ENCODE results near the gene ZBTB37. TPM values are rescaled to one million over a fixed set of nuclear protein-coding genes. Genes with fewer than 3 reads are reported as not detected.

The ZBTB37 gene
- 1 to 10 TPM; 7.5 to 8.6 (median 8.0) TPM for total RNA-seq
- 1 to 10 TPM in 1 of 3 donors, under 1 TPM in 2; under 0.01 to 2.5 (median 0.46) TPM for polyA plus RNA-seq

DNA sequence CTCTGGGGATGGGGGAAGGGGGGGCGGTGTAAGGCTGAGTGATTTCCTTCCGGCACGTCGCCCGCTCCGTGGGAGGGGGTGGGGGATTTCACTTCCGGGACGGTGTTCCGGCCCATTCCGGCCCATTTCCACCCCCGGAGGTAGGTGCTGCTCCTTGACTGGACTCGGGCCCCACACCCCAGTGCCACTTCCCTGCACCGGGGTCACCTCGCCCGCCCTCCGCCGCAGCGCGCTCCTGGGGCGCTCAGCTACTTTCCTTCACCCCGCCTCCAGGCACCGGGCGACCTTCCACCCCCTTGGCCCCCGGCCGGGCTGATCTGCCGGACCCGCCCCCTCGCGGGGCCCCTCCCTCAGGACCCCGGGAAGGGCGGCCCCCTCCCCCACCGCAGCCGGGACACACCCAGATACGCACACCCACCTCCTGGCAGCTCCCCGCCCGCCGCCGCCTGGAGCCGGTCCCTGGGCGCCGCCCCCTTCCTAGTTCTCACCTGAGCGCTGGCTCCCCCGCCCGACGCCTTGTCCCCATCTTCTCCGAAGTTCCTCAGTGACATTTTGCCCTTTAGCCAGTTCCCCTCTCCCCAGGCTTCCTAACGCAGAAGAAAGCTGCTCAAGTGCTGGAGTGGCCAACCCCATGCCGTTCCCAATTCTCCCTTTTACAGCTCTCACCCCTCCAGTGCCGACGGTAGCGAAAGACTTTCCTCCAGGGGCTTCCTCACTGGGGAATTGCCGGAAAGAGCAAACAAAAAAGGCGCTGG lies at the start of gene ZBTB37:
Gene ZBTB37, plus strand, starts transcription at position 115 of the 755 bp plus-strand sequence. CDS start 1,846 bp downstream, outside the sequence.
- H3K4me1 ChIP-seq = peaks cover 0 to 39% (median 24%) of the 10 kb centered on the region in 4 donors
- H3K36me3 ChIP-seq = peaks cover 0 to 48% (median 20%) of the 10 kb centered on the region in 4 donors
- peak; percentile 91 for DNase-seq
- no peak for TF ChIP-seq POLR2AphosphoS5 (IDR thresholded peaks at IDR 0.05)
- peak in 1 of 2 donors; percentile 23 for TF ChIP-seq POLR2A (IDR thresholded peaks at IDR 0.05)
- TF ChIP-seq EP300 (IDR thresholded peaks at IDR 0.05) = peak in 1 of 4 donors; percentile 16
- no peak for TF ChIP-seq CTCF (IDR thresholded peaks at IDR 0.05)
- H3K27me3 ChIP-seq = no peaks in the 10 kb centered on the region
- H3K9me3 ChIP-seq = no peaks in the 10 kb centered on the region
- peak within 1 kb of the TSS; percentile 95 to 99 (median 98) for H3K27ac ChIP-seq
- intact Hi-C loops (cut with DNase I) = loop anchor here (2.0 to 10.0 kb wide), 6 partner anchors 44 to 1129 kb away; partner anchors contain the start of genes CACYBP, CENPL, DARS2 and PRDX6
- 1% methylated on average over 53 of the region's 53 CpGs for WGBS, 2 donors
- H3K4me3 ChIP-seq = peak within 1 kb of the TSS; percentile 78 to 100 (median 94)

DNA sequence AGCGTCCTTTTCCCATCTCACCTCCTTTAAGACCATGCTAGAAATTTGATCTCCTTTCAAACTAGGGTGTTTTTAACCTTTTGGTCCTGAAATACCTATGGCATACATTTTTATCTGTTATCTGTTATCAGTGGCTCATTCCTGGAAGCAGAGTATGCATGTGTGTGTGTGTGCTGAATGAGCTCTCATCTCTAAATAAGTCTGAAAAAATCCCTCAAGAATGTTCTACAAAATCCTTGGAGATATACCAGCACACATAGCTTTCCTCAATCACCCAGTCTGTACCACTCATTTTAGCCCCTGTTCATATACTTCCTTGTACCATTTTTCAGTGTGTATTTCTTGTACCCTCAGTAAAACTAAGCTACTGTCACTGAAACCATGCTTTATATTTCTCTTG lies 49.7 kb upstream of the ZBTB37 start:
- DNase-seq = no peak
- intact Hi-C loops (cut with DNase I) = no loop called here
- no peaks in the 10 kb centered on the region for H3K27me3 ChIP-seq
- no peak overlapping the region for H3K27ac ChIP-seq
- peaks cover 0 to 13% (median 4%) of the 10 kb centered on the region in 4 donors for H3K4me1 ChIP-seq
- no peak for TF ChIP-seq POLR2AphosphoS5 (IDR thresholded peaks at IDR 0.05)
- no peak for TF ChIP-seq EP300 (IDR thresholded peaks at IDR 0.05)
- TF ChIP-seq CTCF (IDR thresholded peaks at IDR 0.05) = no peak
- no peak for TF ChIP-seq POLR2A (IDR thresholded peaks at IDR 0.05)
- 92 to 93% methylated on average over 1 of the region's 1 CpG for WGBS, 2 donors
- no peaks in the 10 kb centered on the region for H3K9me3 ChIP-seq
- H3K36me3 ChIP-seq = peaks cover 0 to 7% (median 0%) of the 10 kb centered on the region in 4 donors
- no peak overlapping the region for H3K4me3 ChIP-seq

DNA sequence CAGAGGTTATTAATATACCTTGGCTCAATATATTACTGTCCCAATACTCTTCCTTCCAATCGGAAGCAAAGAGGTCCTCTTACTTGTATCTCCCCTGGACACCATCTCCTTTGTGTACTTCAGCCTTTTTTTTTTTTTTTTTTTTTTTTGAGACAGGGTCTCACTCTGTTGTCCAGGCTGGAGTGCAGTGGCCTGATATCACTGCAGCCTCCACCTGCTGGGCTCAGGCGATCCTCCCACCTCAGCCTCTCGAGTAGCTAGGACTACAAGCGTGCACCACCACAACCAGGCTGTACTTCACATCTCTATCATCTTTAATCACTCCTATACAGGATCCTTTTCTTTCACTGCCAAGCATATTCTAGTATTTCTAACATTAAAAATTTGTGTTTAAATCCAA lies 46.5 kb upstream of the ZBTB37 start:
- intact Hi-C loops (cut with DNase I) = loop anchor here (5.0 kb wide), 1 partner anchor 389 kb away; no protein-coding TSS in a partner anchor
- H3K36me3 ChIP-seq = peaks cover 0 to 7% (median 0%) of the 10 kb centered on the region in 4 donors
- no peak overlapping the region for H3K4me3 ChIP-seq
- TF ChIP-seq EP300 (IDR thresholded peaks at IDR 0.05) (no peak), POLR2AphosphoS5 (IDR thresholded peaks at IDR 0.05) (no peak), POLR2A (IDR thresholded peaks at IDR 0.05) (no peak), CTCF (IDR thresholded peaks at IDR 0.05) (no peak)
- WGBS, 2 donors = 95 to 96% methylated on average over 4 of the region's 4 CpGs
- peaks cover 0 to 25% (median 19%) of the 10 kb centered on the region in 4 donors for H3K4me1 ChIP-seq
- no peaks in the 10 kb centered on the region for H3K9me3 ChIP-seq
- no peak overlapping the region for H3K27ac ChIP-seq
- no peak for DNase-seq
- no peaks in the 10 kb centered on the region for H3K27me3 ChIP-seq

GRCh38 chr1:173823781-173824314 lies 44.3 kb upstream of the ZBTB37 start:
- Histone ChIP-seq H3K4me1 (peaks cover 0 to 25% (median 19%) of the 10 kb centered on the region in 4 donors), H3K36me3 (peaks cover 0 to under 1% (median 0%) of the 10 kb centered on the region in 4 donors), H3K9me3 (no peaks in the 10 kb centered on the region), H3K27me3 (no peaks in the 10 kb centered on the region), H3K27ac (peak overlapping the region; percentile 87 to 92 (median 91)), H3K4me3 (peak overlapping the region; percentile 55 to 78 (median 69))
- DNase-seq = no peak
- intact Hi-C loops (cut with DNase I) = loop anchor here (1.0 to 5.0 kb wide), 4 partner anchors 45 to 1079 kb away; partner anchors contain the start of genes KLHL20 and ZBTB37
- TF ChIP-seq POLR2A (IDR thresholded peaks at IDR 0.05) (no peak), CTCF (IDR thresholded peaks at IDR 0.05) (no peak), EP300 (IDR thresholded peaks at IDR 0.05) (no peak), POLR2AphosphoS5 (IDR thresholded peaks at IDR 0.05) (no peak)
- WGBS, 2 donors = 0 to 1% methylated on average over 25 of the region's 25 CpGs
